HG03139 (cell line): Measurements from ENCODE around the gene TMC6.
"Not testable (repeated sequence)": the region's sequence is repeated elsewhere in the genome, so short reads cannot be mapped to it uniquely, and the experiment has no call there.

Source experiments
- ATAC-seq: cut with Tn5 transposase; IDR thresholded peaks from one replicate; pipeline ENCODE4 v1.9.1; 2021; ENCODE audit not compliant: unreplicated experiment

Gene TMC6

DNA sequence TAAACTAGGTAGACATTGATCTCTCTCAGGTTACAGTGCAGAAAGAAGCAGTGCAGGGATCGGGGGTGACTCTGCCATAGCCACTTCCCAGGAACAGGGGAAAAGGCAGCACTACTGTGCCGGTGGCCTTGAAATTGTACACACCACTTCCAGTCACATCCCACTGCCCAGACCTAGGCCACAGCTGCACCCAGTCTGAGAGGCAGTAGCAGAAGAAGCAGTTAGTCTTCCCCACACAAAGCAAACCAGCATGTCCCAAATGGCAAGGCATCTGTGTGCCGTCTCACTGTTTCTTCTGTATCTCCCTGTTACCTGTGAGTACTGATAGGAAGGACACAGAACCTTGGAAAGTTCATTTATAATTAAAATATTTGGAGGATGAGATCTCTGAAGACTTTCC, 47.0 kb downstream of the TMC6 start:
- no peak for ATAC-seq

DNA sequence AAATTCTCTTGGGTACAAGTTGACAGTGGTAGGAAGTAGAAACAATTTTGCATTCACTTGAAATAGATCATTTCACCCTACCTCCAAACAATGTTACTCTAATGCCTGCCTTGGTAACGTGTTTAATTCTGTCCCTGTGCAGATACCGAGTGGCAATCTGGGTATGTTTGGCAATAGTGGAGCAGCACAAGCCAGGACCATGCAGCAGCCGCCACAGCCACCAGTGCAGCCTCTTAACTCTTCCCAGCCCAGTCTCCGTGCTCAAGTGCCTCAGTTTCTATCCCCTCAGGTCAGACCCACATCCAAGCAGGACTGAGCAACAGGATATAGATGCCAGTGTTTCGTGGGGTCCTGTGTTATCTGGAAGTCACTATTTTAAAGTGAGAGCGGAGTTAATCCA, 49.3 kb downstream of the TMC6 start:
- ATAC-seq, result no peak

DNA sequence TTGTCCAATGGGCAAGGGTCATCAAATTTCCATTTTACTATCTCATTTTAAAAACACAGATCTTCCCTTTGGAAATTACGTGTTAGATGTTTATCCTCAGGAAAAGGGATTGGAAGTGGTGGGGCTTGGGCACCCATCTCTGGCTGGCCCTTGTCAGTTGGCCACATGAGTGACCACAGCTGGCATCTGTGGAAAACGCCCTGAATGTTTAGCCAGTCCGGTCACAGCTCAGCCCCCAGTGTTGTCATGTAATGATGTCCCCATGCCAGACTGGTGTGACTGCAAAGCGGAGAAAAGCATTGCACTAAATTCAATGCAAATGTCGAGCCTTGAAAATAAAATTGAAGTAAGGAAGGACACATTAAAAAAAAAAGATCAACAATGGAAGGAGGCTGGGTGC, 53.0 kb downstream of the TMC6 start:
- no peak for ATAC-seq

DNA sequence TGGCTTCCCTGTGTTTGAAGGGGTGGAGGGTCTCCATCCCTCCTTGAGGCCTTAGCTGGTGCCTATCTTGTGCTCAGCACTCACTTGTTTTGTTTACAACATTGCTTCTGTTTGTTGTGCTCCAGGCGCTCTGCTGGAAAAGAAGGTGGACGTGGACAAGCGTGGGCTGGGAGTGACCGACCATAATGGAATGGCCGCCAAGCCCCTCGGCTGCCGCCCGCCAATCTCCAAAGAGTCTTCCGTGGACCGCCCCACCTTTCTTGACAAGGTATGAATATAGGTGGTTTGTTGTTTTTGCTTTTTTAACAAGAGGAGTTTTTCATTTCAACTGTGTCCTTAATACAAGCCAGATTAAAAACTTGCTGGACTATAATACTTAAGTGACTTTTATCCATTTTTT, 53.5 kb downstream of the TMC6 start:
- no peak for ATAC-seq

DNA sequence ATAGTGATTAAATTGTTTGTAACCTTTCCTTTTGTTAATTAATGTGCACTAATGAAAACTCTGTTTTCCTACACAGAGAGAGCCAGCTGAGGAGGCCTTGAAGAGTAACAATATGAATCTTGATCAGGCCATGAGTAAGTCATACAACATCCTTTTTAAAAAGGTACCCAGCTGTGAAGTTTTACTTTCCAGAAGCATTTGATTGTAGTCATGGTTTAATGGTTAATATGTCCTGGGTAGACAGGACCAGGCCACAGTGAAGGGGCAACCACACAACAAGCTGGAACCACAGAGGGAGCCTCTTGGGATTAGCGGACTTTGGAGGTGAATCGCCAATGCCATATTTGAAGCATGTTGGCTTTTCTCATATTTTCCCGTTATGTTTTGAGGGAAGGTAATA, 55.6 kb downstream of the TMC6 start:
- ATAC-seq, result no peak

DNA sequence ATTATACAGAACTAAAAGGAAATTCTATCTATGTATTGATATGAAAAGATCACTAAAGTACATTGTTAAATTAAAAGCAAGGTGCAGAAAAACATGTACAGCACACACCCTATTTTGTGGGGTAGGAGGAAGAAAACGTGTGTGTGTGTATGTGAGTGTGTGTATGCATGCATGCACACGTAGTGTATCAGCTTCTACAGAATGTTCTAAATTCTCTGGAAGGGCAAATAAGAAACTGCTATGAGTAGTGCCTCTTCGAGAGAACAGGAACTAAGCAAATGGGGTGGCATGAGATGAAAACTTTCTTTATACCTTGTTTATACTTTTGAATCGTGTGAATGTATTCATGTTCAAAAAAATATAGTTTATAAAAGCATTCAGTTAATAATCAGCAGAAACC, 58.9 kb downstream of the TMC6 start:
- no peak for ATAC-seq

DNA sequence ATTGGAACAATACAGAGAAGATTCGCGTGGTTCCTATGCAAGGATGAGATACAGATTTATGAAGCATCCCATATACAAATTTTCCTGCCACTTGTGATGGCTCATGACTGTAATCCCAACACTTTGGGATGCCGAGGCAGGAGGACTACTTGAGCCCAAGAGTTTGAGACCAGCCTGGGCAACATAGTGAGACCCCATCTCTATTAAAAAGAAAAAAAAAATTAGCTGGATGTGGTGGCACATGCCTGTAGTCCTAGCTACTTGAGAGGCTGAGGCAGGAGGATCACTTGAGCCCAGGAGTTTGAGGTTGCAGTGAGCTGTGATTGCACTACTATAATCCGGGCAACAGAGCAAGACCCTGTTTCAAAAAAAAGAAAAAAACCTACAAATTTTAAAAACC, 61.6 kb downstream of the TMC6 start:
- not testable (repeated sequence) for ATAC-seq

DNA sequence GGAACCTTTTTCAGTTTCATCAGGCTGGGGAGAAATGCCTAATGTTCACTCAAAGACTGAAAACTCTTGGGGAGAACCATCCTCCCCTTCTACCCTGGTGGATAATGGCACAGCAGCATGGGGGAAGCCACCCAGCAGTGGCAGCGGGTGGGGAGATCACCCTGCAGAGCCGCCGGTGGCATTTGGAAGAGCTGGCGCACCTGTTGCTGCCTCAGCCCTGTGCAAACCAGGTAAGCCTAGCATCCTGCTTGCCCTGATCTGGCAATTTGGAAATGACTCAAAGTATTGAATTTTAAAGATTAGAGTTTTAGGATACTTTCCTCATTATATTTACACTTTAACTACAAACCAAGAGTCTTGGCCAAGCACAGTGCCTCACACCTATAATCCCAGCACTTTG, 63.8 kb downstream of the TMC6 start:
- no peak for ATAC-seq

DNA sequence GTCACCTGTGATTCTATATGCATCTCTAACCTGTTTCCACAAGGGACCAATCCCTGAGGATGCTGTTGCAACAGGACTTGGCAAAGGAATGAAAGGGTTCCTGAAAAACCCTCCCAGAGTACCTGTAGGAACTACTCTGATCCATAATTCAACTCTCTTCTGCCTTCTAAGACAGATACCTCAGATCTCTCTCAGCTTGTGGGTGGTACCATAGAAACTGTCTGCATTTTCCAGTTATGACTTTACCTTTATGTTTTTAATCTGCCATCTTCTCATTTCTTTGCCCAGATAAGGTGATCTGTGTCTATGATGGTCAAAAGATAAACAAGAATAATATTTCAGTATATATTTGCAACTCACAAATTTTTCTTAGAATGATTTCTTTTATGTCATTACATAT, 65.1 kb downstream of the TMC6 start:
- no peak for ATAC-seq

DNA sequence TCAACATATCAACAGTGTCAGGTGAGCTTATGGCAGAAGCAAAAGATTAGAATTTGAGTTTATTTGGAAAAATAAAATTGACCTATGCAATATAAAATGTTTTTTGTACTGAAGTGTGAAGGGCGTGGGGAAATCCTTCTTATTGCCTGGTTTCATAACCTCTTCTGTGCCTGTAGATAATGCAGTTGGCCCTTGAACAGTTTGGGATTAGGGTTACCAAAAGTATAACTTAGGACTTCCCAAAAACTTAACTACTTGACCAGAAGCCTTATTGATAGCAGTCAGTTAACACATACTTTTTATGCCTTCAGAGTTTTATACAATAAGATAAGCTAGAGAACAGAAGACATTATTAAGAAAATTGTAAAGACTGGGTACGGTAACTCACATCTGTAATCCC, 66.0 kb downstream of the TMC6 start:
- no peak for ATAC-seq
